HG02840 (cell line): ENCODE measurements around the gene KRT6C.

ENCODE experiments used
- ATAC-seq: cut with Tn5 transposase; IDR thresholded peaks from one replicate; pipeline ENCODE4 v1.9.1; 2021; ENCODE audit warnings: mild to moderate bottlenecking, moderate library complexity, moderate number of reproducible peaks; ENCODE audit not compliant: unreplicated experiment, low FRiP score

Gene KRT6C

GRCh38 chr12:52436000-52436827 is 37.4 kb downstream of the KRT6C start:
- ATAC-seq: no peak

- no peak for ATAC-seq
Measured at GRCh38 chr12:52435659-52435999, 38.0 kb downstream of the KRT6C start.

GRCh38 chr12:52434760-52435530 is 38.7 kb downstream of the KRT6C start:
- no peak for ATAC-seq

- no peak for ATAC-seq
Measured at GRCh38 chr12:52434081-52434733, 39.4 kb downstream of the KRT6C start, which contains the start of gene KRT75. Gene KRT75, minus strand, starts transcription at chr12:52434371. Its CDS starts 67 bp downstream, at chr12:52434304.

GRCh38 chr12:52433501-52434080 is 40.0 kb downstream of the KRT6C start:
- no peak for ATAC-seq

- no peak for ATAC-seq
Measured at GRCh38 chr12:52432559-52433207, 40.9 kb downstream of the KRT6C start.

GRCh38 chr12:52428121-52428520 is 45.5 kb downstream of the KRT6C start:
- ATAC-seq: no peak

GRCh38 chr12:52427083-52427482 is 46.5 kb downstream of the KRT6C start:
- no peak for ATAC-seq

- ATAC-seq: no peak
Measured at GRCh38 chr12:52426034-52426433, 47.6 kb downstream of the KRT6C start.

GRCh38 chr12:52425466-52425865 is 48.1 kb downstream of the KRT6C start:
- no peak for ATAC-seq

- ATAC-seq: no peak
Measured at GRCh38 chr12:52423661-52424500, 49.7 kb downstream of the KRT6C start.

- no peak for ATAC-seq
Measured at GRCh38 chr12:52423035-52423434, 50.6 kb downstream of the KRT6C start.

- no peak for ATAC-seq
Measured at GRCh38 chr12:52419656-52420055, 53.9 kb downstream of the KRT6C start.

GRCh38 chr12:52418576-52419110 is 55.0 kb downstream of the KRT6C start:
- no peak for ATAC-seq
